H9 (cell line): ENCODE measurements around the gene COL27A1. TPM values are rescaled to one million over a fixed set of nuclear protein-coding genes. Genes with fewer than 3 reads are reported as not detected.
A peak's percentile ranks its signal among the peaks of the same experiment; 100 is the strongest.

Source experiments
- DNase-seq: peaks from one replicate; pipeline ENCODE4 v3.0.0-alpha.2; 2017
- H2AFZ ChIP-seq: one replicate; pipeline ENCODE4 v1.6.1; 2013; ENCODE audit warnings: mild to moderate bottlenecking, low read length, control low read depth, moderate library complexity
- H2AK5ac ChIP-seq: 2 replicates; pipeline ENCODE4 v1.6.1; 2013; ENCODE audit warnings: low read length, control low read depth, mixed read lengths; ENCODE audit not compliant: insufficient read length
- H2BK120ac ChIP-seq: one replicate; pipeline ENCODE4 v1.6.1; 2013; ENCODE audit warnings: low read depth, mild to moderate bottlenecking, low read length, control low read depth, inconsistent platforms; ENCODE audit not compliant: poor library complexity, severe bottlenecking
- H2BK12ac ChIP-seq: 2 replicates; pipeline ENCODE4 v1.6.1; 2013; ENCODE audit warnings: low read length, control low read depth, mixed read lengths, low read depth; ENCODE audit not compliant: insufficient read length
- H2BK15ac ChIP-seq: 2 replicates; pipeline ENCODE4 v1.6.1; 2013; ENCODE audit warnings: low read depth, low read length, control low read depth
- H2BK20ac ChIP-seq: one replicate; pipeline ENCODE4 v1.6.1; 2013; ENCODE audit warnings: low read depth, mild to moderate bottlenecking, low read length, control low read depth, inconsistent platforms; ENCODE audit not compliant: poor library complexity, severe bottlenecking
- H2BK5ac ChIP-seq: 2 replicates; pipeline ENCODE4 v1.6.1; 2013; ENCODE audit warnings: low read length, control low read depth, mixed read lengths; ENCODE audit not compliant: insufficient read length
- H3K14ac ChIP-seq: 2 replicates; pipeline ENCODE4 v1.6.1; 2013; ENCODE audit warnings: low read length, control low read depth; ENCODE audit not compliant: insufficient read depth
- H3K18ac ChIP-seq: 2 replicates; pipeline ENCODE4 v1.6.1; 2013; ENCODE audit warnings: low read depth, mild to moderate bottlenecking, mixed read lengths, low read length, control low read depth; ENCODE audit not compliant: insufficient read length
- H3K23ac ChIP-seq: 2 replicates; pipeline ENCODE4 v1.6.1; 2013; ENCODE audit warnings: low read length, control low read depth, mixed read lengths, low read depth; ENCODE audit not compliant: insufficient read length
- H3K23me2 ChIP-seq: 2 replicates; pipeline ENCODE4 v1.6.1; 2013; ENCODE audit warnings: low read depth, mild to moderate bottlenecking, mixed read lengths, low read length, control low read depth; ENCODE audit not compliant: insufficient read length, poor library complexity, severe bottlenecking
- H3K27ac ChIP-seq: 2 replicates; pipeline ENCODE4 v1.5.1; 2013; ENCODE audit warnings: low read length, control low read depth, mixed read lengths, low read depth; ENCODE audit not compliant: insufficient read length
- H3K27me3 ChIP-seq: 2 replicates; pipeline ENCODE4 v1.6.1; 2013; ENCODE audit warnings: low read length, control low read depth, inconsistent platforms; ENCODE audit not compliant: insufficient read depth
- H3K4ac ChIP-seq: 2 replicates; pipeline ENCODE4 v1.6.1; 2013; ENCODE audit warnings: low read depth, mild to moderate bottlenecking, control low read depth, inconsistent platforms, low read length, moderate library complexity
- H3K4me1 ChIP-seq: 2 replicates; pipeline ENCODE4 v1.6.1; 2013; ENCODE audit warnings: low read length, control low read depth, inconsistent platforms; ENCODE audit not compliant: insufficient read depth
- H3K4me2 ChIP-seq: 2 replicates; pipeline ENCODE4 v1.6.1; 2013; ENCODE audit warnings: low read length, control low read depth, mixed read lengths; ENCODE audit not compliant: insufficient read length, insufficient read depth
- H3K56ac ChIP-seq: 2 replicates; pipeline ENCODE4 v1.6.1; 2013; ENCODE audit warnings: low read depth, mild to moderate bottlenecking, mixed read lengths, low read length, control low read depth; ENCODE audit not compliant: insufficient read length
- H3K79me1 ChIP-seq: 2 replicates; pipeline ENCODE4 v1.6.1; 2013; ENCODE audit warnings: low read depth, mild to moderate bottlenecking, moderate library complexity, low read length, control low read depth, inconsistent platforms; ENCODE audit not compliant: insufficient read depth, poor library complexity, severe bottlenecking
- H3K79me2 ChIP-seq: 2 replicates; pipeline ENCODE4 v1.6.1; 2013; ENCODE audit warnings: low read length, control low read depth, inconsistent platforms; ENCODE audit not compliant: insufficient read depth
- H3K9ac ChIP-seq: 2 replicates; pipeline ENCODE4 v1.6.1; 2013; ENCODE audit warnings: low read length, control low read depth, mixed read lengths; ENCODE audit not compliant: insufficient read length; ENCODE audit errors: extremely low read depth
- H3K9me3 ChIP-seq: one replicate; pipeline ENCODE4 v1.6.1; 2013; ENCODE audit warnings: low read depth, low read length, inconsistent platforms; ENCODE audit not compliant: control insufficient read depth
- H3T11ph ChIP-seq: one replicate; pipeline ENCODE4 v1.6.1; 2013; ENCODE audit warnings: mild to moderate bottlenecking, low read length, control low read depth, inconsistent platforms
- H4K20me1 ChIP-seq: one replicate; pipeline ENCODE4 v1.6.1; 2013; ENCODE audit not compliant: control insufficient read depth, insufficient read length, insufficient read depth
- H4K5ac ChIP-seq: 2 replicates; pipeline ENCODE4 v1.6.1; 2013; ENCODE audit warnings: low read depth, mild to moderate bottlenecking, mixed read lengths, low read length, control low read depth; ENCODE audit not compliant: insufficient read length
- H4K8ac ChIP-seq: replicated peaks from 2 replicates; pipeline ENCODE4 v1.6.1; 2013; ENCODE audit warnings: low read length, control low read depth, mixed read lengths, low read depth; ENCODE audit not compliant: insufficient read length
- H4K91ac ChIP-seq: 2 replicates; pipeline ENCODE4 v1.6.1; 2013; ENCODE audit warnings: low read depth, mild to moderate bottlenecking, moderate library complexity, mixed read lengths, low read length, control low read depth; ENCODE audit not compliant: insufficient read length
- H3K27ac Mint-ChIP-seq, 3 experiments: 2 replicates in 2 of 3; 3 replicates in 1 of 3; pipeline ENCODE4 v1.8.0; 2020 to 2021; ENCODE audit warnings: mixed read lengths in 3 of 3, mild to moderate bottlenecking in 1 of 3, moderate library complexity in 1 of 3
- H3K27me3 Mint-ChIP-seq: 2 replicates; pipeline ENCODE4 v1.8.0; 2021; ENCODE audit warnings: low read depth, mild to moderate bottlenecking, moderate library complexity, mixed read lengths
- H3K36me3 Mint-ChIP-seq, 3 experiments: 2 replicates in 2 of 3; 3 replicates in 1 of 3; pipeline ENCODE4 v1.8.0; 2020 to 2021; ENCODE audit warnings: low read depth in 3 of 3, mixed read lengths in 3 of 3; ENCODE audit not compliant: insufficient read depth in 1 of 3
- H3K4me1 Mint-ChIP-seq, 2 experiments: 2 replicates each; pipeline ENCODE4 v1.8.0; 2020; ENCODE audit warnings: mixed read lengths in 2 of 2
- H3K4me3 Mint-ChIP-seq, 2 experiments: 2 replicates in 1 of 2; 3 replicates in 1 of 2; pipeline ENCODE4 v1.8.0; 2020 to 2021; ENCODE audit warnings: mild to moderate bottlenecking in 2 of 2, mixed read lengths in 2 of 2, moderate library complexity in 1 of 2
- H3K9me3 Mint-ChIP-seq, 2 experiments: 2 replicates in 1 of 2; 3 replicates in 1 of 2; pipeline ENCODE4 v1.8.0; 2020; ENCODE audit warnings: mild to moderate bottlenecking in 2 of 2, mixed read lengths in 2 of 2, moderate library complexity in 1 of 2
- CTCF ChIP-seq: fragments of 200-600 bp; sonication (generic); conservative IDR thresholded peaks from 3 replicates; pipeline ENCODE4 v1.8.0; 2021; ENCODE audit warnings: antibody characterized with exemption, mild to moderate bottlenecking
- WGBS: extraction: QIAGEN DNeasy Blood & Tissue Kit; methylation state at CpG from one replicate; pipeline ENCODE4 v1.1.7; 2013; ENCODE audit warnings: missing lambda C conversion rate, low lambda C conversion rate, mixed read lengths; ENCODE audit not compliant: insufficient read length; ENCODE audit errors: extremely low coverage; 5-methylcytosine and 5-hydroxymethylcytosine counted together
- total RNA-seq: library from RNA; stranded (reverse); gene quantifications from 2 replicates; pipeline ENCODE4 v1.2.1, GENCODE V29; 2021

COL27A1 gene
- total RNA-seq, 1 experiment from 2014 or later: 17.9 TPM

- Histone ChIP-seq H3K79me2 (no peaks in the 10 kb centered on the region), H3K9ac (no peak overlapping the region), H2BK5ac (no peak overlapping the region), H3K23me2 (no peaks in the 10 kb centered on the region), H2BK20ac (no peak overlapping the region), H2BK120ac (no peak overlapping the region), H3K79me1 (no peaks in the 10 kb centered on the region), H2BK12ac (no peak overlapping the region), H3T11ph (no peak overlapping the region), H2BK15ac (no peak overlapping the region), H3K23ac (no peak overlapping the region), H3K4me1 (no peaks in the 10 kb centered on the region; the same call in 1 of the 2 replicates), H3K27ac (no peak overlapping the region), H3K4me2 (no peak overlapping the region), H4K5ac (no peak overlapping the region), H3K18ac (no peak overlapping the region), H2AFZ (no peak overlapping the region), H4K8ac (no peak overlapping the region), H2AK5ac (no peak overlapping the region), H4K91ac (no peak overlapping the region), H3K9me3 (no peaks in the 10 kb centered on the region), H3K56ac (no peak overlapping the region), H3K14ac (no peak overlapping the region), H3K27me3 (no peaks in the 10 kb centered on the region; the same call in 1 of the 2 replicates), H3K4ac (no peak overlapping the region), H4K20me1 (no peaks in the 10 kb centered on the region)
- no peak for TF ChIP-seq CTCF
- Mint-ChIP-seq H3K4me1 (peaks cover 14 to 23% of the 10 kb centered on the region in 2 experiments), H3K36me3 (no peaks in the 10 kb centered on the region; a peak in 1 of 7 replicates), H3K9me3 (peaks cover 0 to 3% of the 10 kb centered on the region in 2 experiments; a peak in 2 of 5 replicates), H3K27me3 (peaks cover 44% of the 10 kb centered on the region), H3K4me3 (no peak overlapping the region), H3K27ac (peak overlapping the region in 1 of 3 experiments; percentile 32; a peak in 2 of 7 replicates)
- WGBS: no CpG with 5 or more reads among the region's 7 CpGs
- DNase-seq: no peak
Observed at GRCh38 chr9:114130141-114130540, 25.2 kb upstream of the COL27A1 start.
